Vagina (tissue), 2 donors: ENCODE measurements around the gene DNAJC25.

Source experiments
- CTCF ChIP-seq, 3 experiments: fragments of 450-650 bp in 2 of 3; fragments of 200-600 bp in 1 of 3; sonication (generic) in 1 of 3; IDR thresholded peaks; one replicate each; pipeline ENCODE4 v1.5.1; 2017 to 2019; ENCODE audit warnings: antibody characterized with exemption in 3 of 3, mild to moderate bottlenecking in 2 of 3, moderate library complexity in 2 of 3
- POLR2A ChIP-seq, 2 donors: fragments of 450-650 bp; IDR thresholded peaks; one replicate each; pipeline ENCODE4 v1.6.1; 2017; ENCODE audit warnings: antibody characterized with exemption in 2 of 2, mild to moderate bottlenecking in 2 of 2, moderate library complexity in 2 of 2
- POLR2AphosphoS5 ChIP-seq, 2 donors: sonication (generic); formaldehyde crosslinking; IDR thresholded peaks; one replicate each; pipeline ENCODE4 v1.9.0; 2017; ENCODE audit warnings: antibody characterized with exemption in 2 of 2, mild to moderate bottlenecking in 2 of 2, low read depth in 1 of 2; ENCODE audit not compliant: insufficient read depth in 1 of 2

DNA sequence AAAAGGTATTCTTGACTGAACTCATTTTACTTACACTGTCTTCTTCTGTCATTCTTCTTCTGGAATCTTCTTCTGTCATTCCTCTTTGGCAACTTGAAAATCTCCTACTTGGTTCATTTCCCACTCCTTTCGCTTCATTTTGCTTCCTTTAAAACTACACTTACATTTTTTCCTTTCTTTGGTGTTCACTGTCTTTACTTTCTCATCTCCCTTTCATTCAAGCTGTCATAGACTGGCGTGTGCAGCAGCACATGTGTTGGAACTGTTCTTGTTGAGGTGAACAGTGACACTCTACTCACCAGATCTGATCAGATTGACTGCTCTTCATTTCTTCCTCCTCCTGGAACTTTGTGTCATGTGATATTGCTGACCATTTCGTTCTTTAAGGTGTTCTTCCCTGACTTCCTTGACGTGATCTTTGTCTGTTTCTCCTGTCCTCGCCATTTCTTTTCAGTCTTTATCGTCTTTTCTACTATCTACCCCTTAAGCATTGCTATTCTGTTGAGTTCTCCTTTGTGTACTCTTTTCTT, 6.4 kb downstream of the DNAJC25 start:
- TF ChIP-seq CTCF (IDR thresholded peaks at IDR 0.05): no peak
- TF ChIP-seq POLR2AphosphoS5 (IDR thresholded peaks at IDR 0.05; ENCODE audit: insufficient read depth in 1 of 2, low read depth in 1 of 2): no peak
- no peak for TF ChIP-seq POLR2A (IDR thresholded peaks at IDR 0.05)
